HG02678 (cell line): ENCODE data around the gene ST3GAL3.

Experiments used
- ATAC-seq: cut with Tn5 transposase; IDR thresholded peaks from one replicate; pipeline ENCODE4 v1.9.1; 2021; ENCODE audit warnings: mild to moderate bottlenecking, moderate library complexity; ENCODE audit not compliant: unreplicated experiment

Gene ST3GAL3

GRCh38 chr1:43707190-43708001 lies at the start of gene ST3GAL3:
ST3GAL3 (plus strand) TSS chr1:43707536; CDS start chr1:43736263, 28,727 bp downstream.
- ATAC-seq: peak; percentile 95

GRCh38 chr1:43659212-43660166 lies 47.8 kb upstream of the ST3GAL3 start:
- ATAC-seq: no peak

GRCh38 chr1:43660355-43660754 lies 47.0 kb upstream of the ST3GAL3 start:
- no peak for ATAC-seq

GRCh38 chr1:43664369-43664768 lies 43.0 kb upstream of the ST3GAL3 start:
- ATAC-seq: no peak

- ATAC-seq: no peak
Observed at GRCh38 chr1:43666608-43667007, 40.7 kb upstream of the ST3GAL3 start.

- ATAC-seq: no peak
Observed at GRCh38 chr1:43668956-43669355, 38.4 kb upstream of the ST3GAL3 start.

- no peak for ATAC-seq
Observed at GRCh38 chr1:43669878-43670277, 37.5 kb upstream of the ST3GAL3 start.

GRCh38 chr1:43671193-43671592 lies 36.1 kb upstream of the ST3GAL3 start:
- no peak for ATAC-seq

- no peak for ATAC-seq
Observed at GRCh38 chr1:43671626-43672330, 35.6 kb upstream of the ST3GAL3 start.

GRCh38 chr1:43673261-43673660 lies 34.1 kb upstream of the ST3GAL3 start:
- no peak for ATAC-seq

GRCh38 chr1:43678940-43679339 lies 28.4 kb upstream of the ST3GAL3 start:
- no peak for ATAC-seq

- ATAC-seq: no peak
Observed at GRCh38 chr1:43683560-43683959, 23.8 kb upstream of the ST3GAL3 start.

- ATAC-seq: no peak
Observed at GRCh38 chr1:43686801-43687200, 20.5 kb upstream of the ST3GAL3 start.

- ATAC-seq: no peak
Observed at GRCh38 chr1:43687301-43688108, 19.8 kb upstream of the ST3GAL3 start.

- ATAC-seq: no peak
Observed at GRCh38 chr1:43688109-43688387, 19.3 kb upstream of the ST3GAL3 start.

- no peak for ATAC-seq
Observed at GRCh38 chr1:43688594-43689000, 18.7 kb upstream of the ST3GAL3 start.

GRCh38 chr1:43689289-43689688 lies 18.0 kb upstream of the ST3GAL3 start:
- no peak for ATAC-seq

- ATAC-seq: no peak
Observed at GRCh38 chr1:43691871-43692815, 15.2 kb upstream of the ST3GAL3 start.

GRCh38 chr1:43693371-43693770 lies 14.0 kb upstream of the ST3GAL3 start:
- no peak for ATAC-seq
